ENCODE measurements around the gene BRD3OS. TPM values are rescaled to one million over a fixed set of nuclear protein-coding genes. Genes with fewer than 3 reads are reported as not detected.

The BRD3OS gene
- total RNA-seq, 1 experiment from 2014 or later, result 13.5 TPM

- BruUV-seq (replicated peaks), result no TSS peak
- Histone ChIP-seq H3K4me1 (ENCODE audit: insufficient read depth, low read length, poor library complexity, severe bottlenecking) (no peaks in the 10 kb centered on the region), H3K27me3 (replicated peaks; ENCODE audit: insufficient read depth, low read depth, low read length, poor library complexity) (no peaks in the 10 kb centered on the region), H3K9me3 (ENCODE audit: low read depth, low read length, poor library complexity, severe bottlenecking) (no peaks in the 10 kb centered on the region), H3K4me3 (ENCODE audit: low read depth, low read length, poor library complexity, severe bottlenecking) (no peak overlapping the region), H3K36me3 (ENCODE audit: insufficient read depth, low read length, poor library complexity, severe bottlenecking) (no peaks in the 10 kb centered on the region), H3K27ac (ENCODE audit: low read depth, low read length, poor library complexity, severe bottlenecking) (peak overlapping the region; percentile 42)
- TF ChIP-seq EZH2 (IDR thresholded peaks at IDR 0.05; ENCODE audit: borderline replicate concordance, low read depth, low read length, poor library complexity, severe bottlenecking) (no peak), CTCF (conservative IDR thresholded peaks at IDR 0.05; ENCODE audit: low read depth, low read length) (no peak)
- CTCF ChIA-PET, result no interaction called here
- intact Hi-C loops (cut with micrococcal nuclease; ENCODE audit: unreplicated experiment), result loop anchor here (10.0 kb wide), 1 partner anchor 935 kb away; the partner anchor contains the start of gene RALGDS
- POLR2A ChIA-PET (ENCODE audit: low non-redundant PET), result no interaction called here
- no peak for DNase-seq (ENCODE audit: low spot score)
Observed at GRCh38 chr9:134059661-134060395, 34.5 kb downstream of the BRD3OS start.

- TF ChIP-seq EZH2 (IDR thresholded peaks at IDR 0.05; ENCODE audit: borderline replicate concordance, low read depth, low read length, poor library complexity, severe bottlenecking) (no peak), CTCF (conservative IDR thresholded peaks at IDR 0.05; ENCODE audit: low read depth, low read length) (no peak)
- ChIA-PET CTCF (no interaction called here), POLR2A (ENCODE audit: low non-redundant PET) (no interaction called here)
- no TSS peak for BruUV-seq (replicated peaks)
- H3K36me3 ChIP-seq (ENCODE audit: insufficient read depth, low read length, poor library complexity, severe bottlenecking), result no peaks in the 10 kb centered on the region
- no peaks in the 10 kb centered on the region for H3K9me3 ChIP-seq (ENCODE audit: low read depth, low read length, poor library complexity, severe bottlenecking)
- no peaks in the 10 kb centered on the region for H3K4me1 ChIP-seq (ENCODE audit: insufficient read depth, low read length, poor library complexity, severe bottlenecking)
- intact Hi-C loops (cut with micrococcal nuclease; ENCODE audit: unreplicated experiment), result loop anchor here (10.0 kb wide), 1 partner anchor 936 kb away; the partner anchor contains the start of gene RALGDS
- H3K4me3 ChIP-seq (ENCODE audit: low read depth, low read length, poor library complexity, severe bottlenecking), result no peak overlapping the region
- no peak overlapping the region for H3K27ac ChIP-seq (ENCODE audit: low read depth, low read length, poor library complexity, severe bottlenecking)
- no peaks in the 10 kb centered on the region for H3K27me3 ChIP-seq (replicated peaks; ENCODE audit: insufficient read depth, low read depth, low read length, poor library complexity)
- DNase-seq (ENCODE audit: low spot score), result no peak
Observed at GRCh38 chr9:134060546-134060945, 35.3 kb downstream of the BRD3OS start.

- BruUV-seq (replicated peaks), result no TSS peak
- Histone ChIP-seq H3K4me3 (ENCODE audit: low read depth, low read length, poor library complexity, severe bottlenecking) (no peak overlapping the region), H3K27ac (ENCODE audit: low read depth, low read length, poor library complexity, severe bottlenecking) (no peak overlapping the region), H3K4me1 (ENCODE audit: insufficient read depth, low read length, poor library complexity, severe bottlenecking) (no peaks in the 10 kb centered on the region), H3K36me3 (ENCODE audit: insufficient read depth, low read length, poor library complexity, severe bottlenecking) (no peaks in the 10 kb centered on the region), H3K27me3 (replicated peaks; ENCODE audit: insufficient read depth, low read depth, low read length, poor library complexity) (no peaks in the 10 kb centered on the region), H3K9me3 (ENCODE audit: low read depth, low read length, poor library complexity, severe bottlenecking) (no peaks in the 10 kb centered on the region)
- CTCF ChIA-PET, result no interaction called here
- POLR2A ChIA-PET (ENCODE audit: low non-redundant PET), result no interaction called here
- no peak for TF ChIP-seq EZH2 (IDR thresholded peaks at IDR 0.05; ENCODE audit: borderline replicate concordance, low read depth, low read length, poor library complexity, severe bottlenecking)
- no peak for TF ChIP-seq CTCF (conservative IDR thresholded peaks at IDR 0.05; ENCODE audit: low read depth, low read length)
- no peak for DNase-seq (ENCODE audit: low spot score)
- intact Hi-C loops (cut with micrococcal nuclease; ENCODE audit: unreplicated experiment), result loop anchor here (10.0 kb wide), 1 partner anchor 936 kb away; the partner anchor contains the start of gene RALGDS
Observed at GRCh38 chr9:134061019-134061687, 35.9 kb downstream of the BRD3OS start.
